OCI-LY7 (cell line): Measurements from ENCODE around the gene GAS6. TPM values are rescaled to one million over a fixed set of nuclear protein-coding genes. Genes with fewer than 3 reads are reported as not detected.

Experiments used
- BruUV-seq: library from RNA; stranded (reverse); fragments of 400-500 nt; replicated peaks from 2 replicates; lab custom pipeline; 2021; lab: Mats Ljungman, UMichigan
- CTCF ChIA-PET: fragments of 300-600 bp; sonication (Branson Sonifier 250); formaldehyde crosslinking; loops from one replicate; lab custom pipeline; 2022; ENCODE audit warnings: antibody characterized with exemption; ENCODE audit not compliant: unreplicated experiment; lab: Charles Lee
- POLR2A ChIA-PET: fragments of 300-600 bp; sonication (Branson Sonifier 250); formaldehyde crosslinking; loops from one replicate; lab custom pipeline; 2022; ENCODE audit warnings: antibody characterized with exemption; lab: Charles Lee
- DNase-seq: peaks from one replicate; pipeline ENCODE4 v3.0.0-alpha.2; 2015; ENCODE audit warnings: low spot score
- H2AFZ ChIP-seq: fragments of 200-600 bp; sonication (generic), shearing (Covaris generic); 2 replicates; pipeline ENCODE4 v1.6.1; 2014; ENCODE audit warnings: mild to moderate bottlenecking, antibody characterized with exemption, low read length, moderate library complexity
- H3K27ac ChIP-seq: fragments of 200-600 bp; sonication (generic); 2 replicates; pipeline ENCODE4 v1.5.1; 2014; ENCODE audit warnings: mixed run types, low read depth, mild to moderate bottlenecking, moderate library complexity, low read length, inconsistent platforms; ENCODE audit not compliant: poor library complexity, severe bottlenecking
- H3K36me3 ChIP-seq: fragments of 200-600 bp; sonication (generic); 2 replicates; pipeline ENCODE4 v1.6.1; 2014; ENCODE audit warnings: mild to moderate bottlenecking, antibody characterized with exemption, low read length, moderate library complexity, mixed read lengths; ENCODE audit not compliant: insufficient read depth
- H3K4me1 ChIP-seq: fragments of 200-600 bp; sonication (generic); 2 replicates; pipeline ENCODE4 v1.5.1; 2014; ENCODE audit warnings: mild to moderate bottlenecking, low read length; ENCODE audit not compliant: insufficient read depth, poor library complexity, severe bottlenecking
- H3K4me2 ChIP-seq: fragments of 200-600 bp; sonication (generic); 2 replicates; pipeline ENCODE4 v1.6.1; 2014; ENCODE audit warnings: mild to moderate bottlenecking, low read length
- H3K4me3 ChIP-seq: fragments of 200-600 bp; sonication (generic); 2 replicates; pipeline ENCODE4 v1.5.1; 2014; ENCODE audit warnings: mild to moderate bottlenecking, low read depth, low read length; ENCODE audit not compliant: poor library complexity, severe bottlenecking
- H3K79me2 ChIP-seq: fragments of 200-600 bp; sonication (generic); 2 replicates; pipeline ENCODE4 v1.6.1; 2016; ENCODE audit warnings: low read depth, mild to moderate bottlenecking, low read length, moderate library complexity, mixed read lengths; ENCODE audit not compliant: insufficient read depth
- H3K9me2 ChIP-seq: fragments of 200-600 bp; sonication (generic); 2 replicates; pipeline ENCODE4 v1.6.1; 2016; ENCODE audit warnings: mild to moderate bottlenecking, low read length, mixed read lengths; ENCODE audit not compliant: insufficient read depth
- H3K9me3 ChIP-seq: fragments of 200-600 bp; sonication (generic); 2 replicates; pipeline ENCODE4 v1.6.1; 2014; ENCODE audit warnings: mild to moderate bottlenecking, mixed run types, low read length, mixed read lengths
- H4K20me1 ChIP-seq: fragments of 200-600 bp; sonication (generic); 2 replicates; pipeline ENCODE4 v1.6.1; 2014; ENCODE audit warnings: mild to moderate bottlenecking, antibody characterized with exemption, low read length, moderate library complexity, mixed read lengths; ENCODE audit not compliant: insufficient read depth
- EZH2phosphoT487 ChIP-seq: fragments of 200-600 bp; sonication (generic); IDR thresholded peaks from 2 replicates; pipeline ENCODE4 v1.6.1; 2018; ENCODE audit warnings: low read depth, borderline replicate concordance, mild to moderate bottlenecking, mixed run types, antibody characterized with exemption, low read length, moderate library complexity, mixed read lengths
- intact Hi-C: fragments of 100-400 bp; cut with micrococcal nuclease; formaldehyde crosslinking; loops from one replicate; pipeline ENCODE4 v1.10.0; 2022; ENCODE audit not compliant: unreplicated experiment
- total RNA-seq, 2 experiments: library from RNA; depleted of rRNA in 1 of 2; stranded (reverse); fragments of >200 nt in 1 of 2; shearing (Covaris generic) in 1 of 2; gene quantifications; 2 replicates each; pipeline ENCODE4 v1.2.3, GENCODE V29; 2014 to 2022
- TF ChIP-seq, protein P1 (sequence below): fragments of 200-600 bp; sonication (generic); conservative IDR thresholded peaks from 2 replicates; pipeline ENCODE4 v1.5.1; 2014; ENCODE audit warnings: mild to moderate bottlenecking, antibody characterized with exemption, low read length, moderate library complexity, mixed read lengths

The GAS6 gene
- total RNA-seq, 2 experiments from 2014 or later: not detected

DNA sequence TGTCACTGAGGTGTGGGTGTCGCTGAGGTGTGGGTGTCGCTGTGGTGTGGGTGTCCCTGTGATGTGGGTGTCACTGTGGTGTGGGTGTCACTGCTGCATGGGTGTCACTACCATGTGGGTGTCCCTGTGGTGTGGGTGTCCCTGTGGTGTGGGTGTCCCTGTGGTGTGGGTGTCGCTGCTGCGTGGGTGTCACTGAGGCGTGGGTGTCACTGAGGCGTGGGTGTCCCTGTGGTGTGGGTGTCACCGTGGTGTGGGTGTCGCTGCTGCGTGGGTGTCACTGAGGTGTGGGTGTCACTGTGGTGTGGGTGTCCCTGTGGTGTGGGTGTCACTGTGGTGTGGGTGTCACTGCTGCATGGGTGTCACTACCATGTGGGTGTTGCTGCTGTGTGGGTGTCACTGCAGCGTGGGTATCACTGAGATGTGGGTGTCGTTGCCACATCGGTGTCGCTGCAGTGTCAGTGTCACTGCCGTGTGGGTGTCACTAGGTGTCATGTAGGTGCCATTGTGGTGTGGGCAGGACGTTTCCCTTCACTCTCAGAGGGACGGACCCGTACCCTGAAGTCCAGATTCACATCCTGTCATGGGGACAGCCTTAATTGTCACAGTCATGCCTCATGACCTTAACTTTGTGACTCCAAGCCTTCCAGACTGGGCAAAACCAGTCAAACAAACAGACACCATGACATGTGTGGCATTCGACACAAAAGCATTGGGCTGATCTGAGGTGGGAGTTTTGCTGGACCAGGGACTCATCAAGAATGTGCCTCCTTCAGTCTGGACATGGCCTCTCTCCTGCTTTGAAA lies 12.7 kb upstream of the GAS6 start:
- H4K20me1 ChIP-seq: no peaks in the 10 kb centered on the region
- intact Hi-C loops: no loop called here
- H3K27ac ChIP-seq: no peak overlapping the region
- H3K4me2 ChIP-seq: no peak overlapping the region
- CTCF ChIA-PET: no interaction called here
- no peaks in the 10 kb centered on the region for H3K9me3 ChIP-seq
- no peaks in the 10 kb centered on the region for H3K79me2 ChIP-seq
- POLR2A ChIA-PET: no interaction called here
- H3K4me1 ChIP-seq: no peaks in the 10 kb centered on the region
- H3K4me3 ChIP-seq: no peak overlapping the region
- DNase-seq: no peak
- H3K36me3 ChIP-seq: no peaks in the 10 kb centered on the region
- no peak overlapping the region for H2AFZ ChIP-seq
- BruUV-seq: no TSS peak
- TF ChIP-seq, protein P1, sequence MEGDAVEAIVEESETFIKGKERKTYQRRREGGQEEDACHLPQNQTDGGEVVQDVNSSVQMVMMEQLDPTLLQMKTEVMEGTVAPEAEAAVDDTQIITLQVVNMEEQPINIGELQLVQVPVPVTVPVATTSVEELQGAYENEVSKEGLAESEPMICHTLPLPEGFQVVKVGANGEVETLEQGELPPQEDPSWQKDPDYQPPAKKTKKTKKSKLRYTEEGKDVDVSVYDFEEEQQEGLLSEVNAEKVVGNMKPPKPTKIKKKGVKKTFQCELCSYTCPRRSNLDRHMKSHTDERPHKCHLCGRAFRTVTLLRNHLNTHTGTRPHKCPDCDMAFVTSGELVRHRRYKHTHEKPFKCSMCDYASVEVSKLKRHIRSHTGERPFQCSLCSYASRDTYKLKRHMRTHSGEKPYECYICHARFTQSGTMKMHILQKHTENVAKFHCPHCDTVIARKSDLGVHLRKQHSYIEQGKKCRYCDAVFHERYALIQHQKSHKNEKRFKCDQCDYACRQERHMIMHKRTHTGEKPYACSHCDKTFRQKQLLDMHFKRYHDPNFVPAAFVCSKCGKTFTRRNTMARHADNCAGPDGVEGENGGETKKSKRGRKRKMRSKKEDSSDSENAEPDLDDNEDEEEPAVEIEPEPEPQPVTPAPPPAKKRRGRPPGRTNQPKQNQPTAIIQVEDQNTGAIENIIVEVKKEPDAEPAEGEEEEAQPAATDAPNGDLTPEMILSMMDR: no peak
- no peak for TF ChIP-seq EZH2phosphoT487
- no peaks in the 10 kb centered on the region for H3K9me2 ChIP-seq

DNA sequence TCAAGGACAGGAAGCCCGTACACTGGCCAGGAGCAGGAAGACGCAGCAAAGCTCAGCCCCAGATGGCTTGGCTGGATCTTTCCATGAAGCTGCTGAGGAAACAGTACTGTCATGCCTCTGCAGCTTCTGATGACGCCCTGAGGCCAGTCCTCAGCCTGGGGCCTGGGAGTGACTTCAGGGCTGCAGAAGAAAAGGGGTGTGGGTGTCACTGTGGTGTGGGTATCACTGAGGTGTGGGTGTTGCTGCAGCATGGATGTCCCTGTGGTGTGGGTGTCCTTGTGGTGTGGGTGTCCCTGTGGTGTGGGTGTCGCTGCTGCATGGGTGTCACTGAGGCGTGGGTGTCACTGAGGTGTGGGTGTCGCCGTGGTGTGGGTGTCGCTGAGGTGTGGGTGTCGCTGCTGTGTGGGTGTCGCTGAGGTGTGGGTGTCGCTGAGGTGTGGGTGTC lies 12.0 kb upstream of the GAS6 start:
- no peak overlapping the region for H3K4me3 ChIP-seq
- no peak overlapping the region for H2AFZ ChIP-seq
- TF ChIP-seq, protein P1: no peak
- TF ChIP-seq EZH2phosphoT487: no peak
- no peaks in the 10 kb centered on the region for H3K4me1 ChIP-seq
- ChIA-PET POLR2A (no interaction called here), CTCF (no interaction called here)
- no TSS peak for BruUV-seq
- DNase-seq: no peak
- H3K36me3 ChIP-seq: no peaks in the 10 kb centered on the region
- no peaks in the 10 kb centered on the region for H3K9me3 ChIP-seq
- H3K4me2 ChIP-seq: no peak overlapping the region
- H4K20me1 ChIP-seq: no peaks in the 10 kb centered on the region
- no peaks in the 10 kb centered on the region for H3K79me2 ChIP-seq
- H3K27ac ChIP-seq: no peak overlapping the region
- intact Hi-C loops: no loop called here
- no peaks in the 10 kb centered on the region for H3K9me2 ChIP-seq

DNA sequence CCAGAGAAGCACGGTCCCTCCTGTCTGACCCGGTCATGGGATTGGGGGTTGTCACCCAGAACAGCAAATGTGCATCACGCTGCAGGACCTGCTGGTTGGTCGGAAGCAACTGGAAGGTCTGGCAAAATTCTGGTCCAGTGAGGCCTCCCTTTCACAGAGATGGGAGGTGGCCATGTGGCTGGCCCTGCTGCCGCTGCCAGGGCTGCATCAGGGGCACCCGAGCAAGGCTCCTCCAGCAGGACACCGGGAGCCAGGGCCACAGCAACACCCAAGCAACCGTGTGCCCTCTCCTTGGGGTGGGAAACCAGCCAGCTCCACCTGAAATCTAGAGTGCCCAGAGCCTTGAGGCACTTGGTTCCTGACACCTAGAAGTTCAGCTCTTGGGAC lies 11.5 kb upstream of the GAS6 start:
- no peak overlapping the region for H3K4me2 ChIP-seq
- no peaks in the 10 kb centered on the region for H3K79me2 ChIP-seq
- no peak for TF ChIP-seq EZH2phosphoT487
- TF ChIP-seq, protein P1: no peak
- DNase-seq: no peak
- H2AFZ ChIP-seq: no peak overlapping the region
- no peaks in the 10 kb centered on the region for H4K20me1 ChIP-seq
- CTCF ChIA-PET: no interaction called here
- POLR2A ChIA-PET: no interaction called here
- no peak overlapping the region for H3K4me3 ChIP-seq
- H3K4me1 ChIP-seq: no peaks in the 10 kb centered on the region
- no peaks in the 10 kb centered on the region for H3K9me3 ChIP-seq
- intact Hi-C loops: no loop called here
- no peaks in the 10 kb centered on the region for H3K9me2 ChIP-seq
- no peak overlapping the region for H3K27ac ChIP-seq
- no TSS peak for BruUV-seq
- no peaks in the 10 kb centered on the region for H3K36me3 ChIP-seq
